ENCODE measurements around the gene C5orf63.
"Not testable (repeated sequence)": the region's sequence is repeated elsewhere in the genome, so short reads cannot be mapped to it uniquely, and the experiment has no call there.

Gene C5orf63

GRCh38 chr5:127074466-127074865, 1.2 kb upstream of the C5orf63 start:
- peak; percentile 51 for DNase-seq (ENCODE audit: low read depth)

GRCh38 chr5:127070243-127070642, 3.1 kb downstream of the C5orf63 start:
- DNase-seq (ENCODE audit: low read depth): no peak

DNA sequence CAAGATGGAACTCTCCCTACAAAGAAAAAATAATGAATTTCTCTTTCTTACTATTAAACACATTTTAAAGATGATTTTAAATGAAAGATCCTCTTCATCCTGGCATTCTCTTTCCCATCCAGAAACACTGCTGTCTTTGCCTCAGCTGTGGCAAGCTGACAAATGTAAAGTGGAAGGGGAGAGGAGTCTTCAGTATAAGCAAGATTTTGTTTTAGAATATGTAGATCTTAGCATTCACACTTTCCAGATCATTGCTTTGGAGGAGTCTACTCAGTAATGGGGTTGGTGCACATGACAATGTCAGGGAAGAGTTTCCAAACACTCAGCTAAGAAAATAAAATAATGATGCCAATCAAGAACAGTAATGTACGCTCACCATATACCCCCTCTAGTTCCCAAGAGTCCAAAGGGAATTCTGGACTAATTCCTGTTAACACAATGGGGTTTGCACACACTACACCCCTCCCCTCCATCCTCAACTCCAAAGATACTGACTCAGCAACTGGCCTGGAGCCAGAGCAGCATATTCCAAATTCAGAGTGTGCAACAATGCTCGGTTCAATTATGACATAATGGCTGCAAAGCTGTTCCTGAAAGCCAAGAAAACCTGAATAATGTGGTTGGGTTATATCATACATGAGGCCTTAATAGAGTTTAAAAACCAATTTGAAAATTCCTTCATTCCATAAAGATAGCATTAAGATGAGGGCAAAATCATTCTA, 4.6 kb downstream of the C5orf63 start:
- peak; percentile 32 for DNase-seq (ENCODE audit: low read depth)

DNA sequence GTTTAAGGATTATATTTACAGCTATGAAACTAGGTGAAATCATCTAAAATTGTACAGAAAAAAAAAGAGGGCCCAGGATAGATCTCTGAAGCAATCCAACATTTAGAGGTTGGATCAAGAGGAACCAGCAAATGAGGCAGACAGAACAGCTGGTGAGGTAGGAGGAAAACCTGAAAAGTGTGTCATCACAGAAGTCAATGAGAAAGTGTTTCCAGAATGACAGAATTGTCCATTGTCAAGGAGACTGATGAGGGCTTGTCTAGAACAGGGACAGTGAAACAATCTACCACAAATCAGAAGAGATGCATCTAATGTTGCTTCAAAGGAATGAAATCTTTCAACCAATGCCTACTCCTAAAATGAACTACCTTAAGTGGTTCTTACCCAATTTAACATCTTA, 6.6 kb downstream of the C5orf63 start:
- no peak for DNase-seq (ENCODE audit: low read depth)

- DNase-seq (ENCODE audit: low read depth): no peak
Measured at GRCh38 chr5:127064253-127064840, 9.0 kb downstream of the C5orf63 start.

DNA sequence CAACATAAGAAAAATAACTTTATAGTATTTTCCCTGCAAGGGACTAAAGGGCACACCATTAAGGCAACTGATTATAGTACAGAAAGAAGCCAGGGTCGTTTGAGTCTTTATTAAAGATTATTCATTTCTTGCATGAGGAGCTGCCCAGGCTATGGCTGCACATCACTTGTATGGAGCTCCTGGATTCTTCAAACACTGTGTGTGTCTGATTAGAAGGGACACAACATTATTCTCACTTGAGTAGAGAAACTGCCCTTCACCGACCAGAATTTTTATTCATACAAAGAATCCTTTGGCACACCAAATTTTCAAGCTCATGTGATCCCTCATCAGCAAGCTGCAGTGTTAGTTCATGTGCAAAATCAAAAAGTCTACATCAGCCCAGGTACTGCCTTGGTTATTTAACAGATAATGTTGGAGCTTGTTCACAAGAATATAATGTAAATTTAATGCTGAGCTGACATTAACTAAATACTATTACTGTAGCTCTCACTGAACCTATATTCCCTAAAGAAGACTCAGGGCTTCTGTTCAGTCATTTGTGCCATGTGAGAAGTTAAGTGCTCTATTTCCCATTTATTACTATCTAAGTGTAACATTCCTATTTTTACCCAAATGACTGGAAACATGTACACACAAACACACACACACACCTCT, 9.9 kb downstream of the C5orf63 start:
- DNase-seq (ENCODE audit: low read depth): no peak

DNA sequence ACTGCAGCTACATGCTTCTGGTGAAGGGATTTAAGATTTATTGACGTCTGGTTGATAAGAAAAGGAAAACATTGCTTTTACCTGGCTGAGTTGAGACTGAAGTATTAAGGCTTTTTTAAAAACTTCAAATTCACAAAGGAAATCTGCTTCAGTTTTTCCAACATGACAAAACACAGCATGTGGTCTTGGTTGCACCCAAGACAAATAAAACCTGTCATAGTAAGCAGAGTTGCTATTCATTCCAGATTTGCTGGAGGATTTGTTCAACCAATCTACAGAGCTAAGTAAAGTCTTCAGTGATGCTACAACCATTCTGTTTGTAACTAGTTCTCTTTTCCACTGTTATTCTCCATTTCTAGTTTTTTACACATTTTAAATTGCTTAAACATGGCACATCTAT, 11.3 kb downstream of the C5orf63 start:
- no peak for DNase-seq (ENCODE audit: low read depth)

GRCh38 chr5:127061537-127061936, 11.8 kb downstream of the C5orf63 start:
- DNase-seq (ENCODE audit: low read depth): no peak

GRCh38 chr5:127060470-127060985, 12.8 kb downstream of the C5orf63 start:
- peak; percentile 27 for DNase-seq (ENCODE audit: low read depth)

- DNase-seq (ENCODE audit: low read depth): no peak
Measured at GRCh38 chr5:127056896-127057295, 16.4 kb downstream of the C5orf63 start.

- DNase-seq (ENCODE audit: low read depth): no peak
Measured at GRCh38 chr5:127055880-127056653, 17.2 kb downstream of the C5orf63 start.

- DNase-seq (ENCODE audit: low read depth): not testable (repeated sequence)
Measured at GRCh38 chr5:127053551-127053950, 19.8 kb downstream of the C5orf63 start.

DNA sequence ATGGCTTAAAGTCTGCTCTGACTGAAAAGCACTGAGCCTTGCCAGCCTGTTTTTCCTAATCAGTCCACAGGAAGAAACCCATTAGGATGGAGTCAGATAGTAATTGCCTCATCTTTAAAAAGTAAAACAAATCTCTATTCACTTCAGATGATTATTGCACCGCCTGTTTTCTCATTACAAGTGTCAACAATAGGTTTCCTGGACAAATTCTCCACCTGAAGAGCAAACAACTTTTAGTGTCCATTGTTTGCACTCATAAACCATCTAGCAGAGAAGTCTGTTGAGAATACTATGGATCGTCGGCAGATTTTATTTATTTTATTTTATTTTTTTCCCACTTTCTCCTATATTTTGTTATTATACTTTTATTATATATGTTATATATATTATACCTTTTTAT, 20.3 kb downstream of the C5orf63 start:
- no peak for DNase-seq (ENCODE audit: low read depth)

DNA sequence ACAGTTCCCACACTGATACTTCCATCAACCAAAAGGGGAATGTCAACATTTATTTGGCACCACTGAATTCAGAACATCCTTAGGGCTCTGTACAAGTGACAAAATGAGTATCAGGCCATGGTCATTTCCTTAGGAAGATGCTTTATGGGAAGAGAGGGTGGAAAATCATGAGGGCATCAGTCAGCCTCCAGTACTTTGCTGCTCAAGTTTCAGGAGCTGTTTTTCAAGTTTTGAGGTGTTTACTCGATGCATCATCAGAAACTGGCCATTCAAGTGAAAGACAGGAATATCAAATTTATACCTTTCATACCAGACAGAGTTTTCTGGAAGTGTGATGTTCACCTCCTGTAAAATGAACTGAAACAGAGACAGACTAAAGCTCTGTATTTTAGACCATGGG, 21.7 kb downstream of the C5orf63 start:
- DNase-seq (ENCODE audit: low read depth): no peak

- no peak for DNase-seq (ENCODE audit: low read depth)
Measured at GRCh38 chr5:127046343-127047072, 26.8 kb downstream of the C5orf63 start.

DNA sequence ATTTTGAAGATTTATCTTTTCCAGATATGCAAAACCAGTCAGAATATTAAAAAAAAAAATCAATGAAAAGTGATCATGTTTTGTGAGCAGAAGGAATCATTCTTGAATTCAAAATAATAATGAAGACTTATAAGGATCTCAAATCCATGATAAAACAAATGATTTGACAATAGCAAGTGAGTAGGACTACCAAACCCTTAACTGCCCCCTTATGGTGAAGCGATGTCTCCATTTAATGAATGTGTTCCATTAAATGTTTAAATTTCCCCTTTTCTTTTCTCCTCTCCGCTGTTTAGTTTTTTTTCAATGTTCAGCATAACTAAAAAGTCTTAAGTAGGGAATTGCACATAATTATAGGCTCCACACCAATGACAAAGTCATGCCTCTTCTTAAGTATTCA, 30.7 kb downstream of the C5orf63 start:
- peak; percentile 30 for DNase-seq (ENCODE audit: low read depth)

- DNase-seq (ENCODE audit: low read depth): peak; percentile 52
Measured at GRCh38 chr5:127041571-127041970, 31.7 kb downstream of the C5orf63 start.

GRCh38 chr5:127040796-127041520, 32.3 kb downstream of the C5orf63 start:
- peak; percentile 64 for DNase-seq (ENCODE audit: low read depth)

- DNase-seq (ENCODE audit: low read depth): no peak
Measured at GRCh38 chr5:127038550-127038949, 34.8 kb downstream of the C5orf63 start.

DNA sequence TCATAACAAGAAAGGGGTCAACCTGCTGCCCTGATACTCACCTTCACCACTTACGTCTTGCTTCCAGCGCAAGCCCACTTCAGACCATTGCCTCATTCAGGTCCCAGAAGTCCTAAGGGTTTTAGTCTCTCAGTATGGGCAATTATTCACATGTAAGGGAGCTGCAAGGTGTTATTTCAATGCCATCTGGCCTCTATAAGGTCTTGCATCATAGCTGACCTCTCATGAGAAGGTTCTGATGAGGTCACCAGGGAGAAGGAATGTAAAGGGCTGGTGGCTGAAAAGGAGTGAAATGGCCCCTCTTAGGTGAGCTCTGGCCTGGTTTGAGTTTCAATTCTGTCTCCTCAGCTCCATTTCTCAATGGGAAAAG, 41.5 kb downstream of the C5orf63 start:
- DNase-seq (ENCODE audit: low read depth): peak; percentile 45

Measured in amniotic epithelial cell (primary cell).